GM18505 (cell line): ENCODE results near the gene TBR1.

ENCODE experiments used
- ATAC-seq: cut with Tn5 transposase; IDR thresholded peaks from one replicate; pipeline ENCODE4 v1.9.1; 2021; ENCODE audit not compliant: unreplicated experiment
- POLR2A ChIP-seq: IDR thresholded peaks from 4 replicates; pipeline ENCODE4 v1.6.1; 2011; ENCODE audit warnings: borderline replicate concordance; ENCODE audit not compliant: insufficient read depth, insufficient read length; ENCODE audit errors: extremely low read depth

Gene TBR1

GRCh38 chr2:161418275-161418714, 2.2 kb downstream of the TBR1 start:
- ATAC-seq: no peak

GRCh38 chr2:161418715-161419637, 2.9 kb downstream of the TBR1 start:
- ATAC-seq: no peak

More at GRCh38 chr2:161418275-161418714, 2.2 kb downstream of the TBR1 start:
- TF ChIP-seq POLR2A: no peak

DNA sequence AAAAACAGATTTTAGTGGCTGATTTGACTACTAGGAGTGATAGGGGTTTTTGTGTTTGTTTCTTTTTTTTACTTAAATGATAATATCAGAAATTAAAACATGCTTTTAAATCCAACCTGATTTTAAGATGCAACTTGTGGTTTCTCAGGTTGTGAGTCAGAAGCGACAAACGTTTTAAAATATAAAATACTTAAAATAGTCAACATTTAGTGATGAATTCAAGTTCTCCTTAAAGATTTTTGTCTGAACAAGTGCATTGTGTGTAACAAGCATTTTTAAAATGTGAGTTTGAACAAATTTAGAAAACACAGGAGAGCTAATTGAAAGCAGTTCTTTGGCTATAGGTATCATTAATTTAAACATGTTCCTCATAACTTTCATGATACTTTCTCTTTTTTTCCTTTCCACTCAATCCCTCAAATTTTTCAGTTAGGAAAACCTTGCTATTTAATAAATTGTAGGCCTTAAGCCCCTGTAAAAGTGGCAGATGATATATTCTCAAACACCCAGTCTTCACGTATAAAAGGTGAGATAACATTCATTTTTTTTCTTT, 3.6 kb downstream of the TBR1 start:
- TF ChIP-seq POLR2A: no peak
- ATAC-seq: no peak

More at GRCh38 chr2:161418715-161419637, 2.9 kb downstream of the TBR1 start:
- no peak for TF ChIP-seq POLR2A

DNA sequence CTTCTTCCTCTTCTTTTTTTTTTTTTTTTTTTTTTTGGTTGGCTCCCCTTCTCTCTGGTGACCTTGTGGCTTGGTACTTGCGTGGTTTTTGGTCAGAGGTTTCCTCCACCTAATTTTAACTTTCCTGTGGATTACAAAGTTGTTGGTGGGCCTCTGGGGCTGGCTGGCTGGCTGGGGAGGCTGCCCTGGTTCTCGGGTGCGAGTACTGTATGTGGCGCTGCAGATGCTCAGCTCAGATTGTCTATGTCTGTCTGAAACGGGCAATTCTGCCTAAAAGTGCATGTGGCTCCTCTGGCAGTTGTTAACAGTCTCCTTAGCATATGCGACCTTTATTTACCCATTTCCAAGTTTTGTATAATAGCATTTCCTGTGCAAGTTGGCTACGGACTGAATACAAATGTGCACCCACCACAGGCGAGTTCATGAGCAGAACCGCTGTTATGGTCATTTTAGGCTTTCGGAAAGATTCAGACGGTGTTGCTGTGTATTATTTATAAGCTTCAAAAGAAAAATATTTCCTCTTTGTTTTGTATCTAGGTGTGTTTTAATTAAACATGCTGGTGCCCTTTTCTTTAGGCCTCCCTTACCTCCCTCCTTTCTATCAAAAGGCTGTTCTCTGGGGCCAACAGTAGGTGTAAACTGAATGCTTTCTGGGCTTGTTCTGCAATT, 4.4 kb downstream of the TBR1 start:
- no peak for ATAC-seq
- TF ChIP-seq POLR2A: no peak

DNA sequence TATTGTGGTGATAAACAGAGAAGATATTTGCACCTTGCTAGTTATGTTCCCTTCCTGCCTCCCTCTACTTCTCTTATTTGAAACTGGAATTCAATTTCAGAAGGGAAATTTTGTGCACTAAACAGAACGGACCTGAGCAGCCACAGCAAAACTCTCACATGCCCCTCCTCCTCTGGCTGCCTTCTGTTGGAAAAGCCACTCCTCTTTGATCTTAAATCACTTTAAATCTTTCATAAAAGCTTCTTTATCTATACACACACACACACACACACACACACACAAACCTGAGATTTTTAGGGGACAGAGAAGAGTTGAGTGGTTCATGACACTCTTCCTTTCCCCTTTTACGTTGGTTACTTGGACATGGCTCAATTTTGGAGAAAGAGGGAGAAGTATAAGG, 5.6 kb downstream of the TBR1 start:
- no peak for TF ChIP-seq POLR2A
- no peak for ATAC-seq

GRCh38 chr2:161422816-161423403, 6.8 kb downstream of the TBR1 start:
- TF ChIP-seq POLR2A: no peak
- no peak for ATAC-seq

- ATAC-seq: peak; percentile 38
- TF ChIP-seq POLR2A: no peak
These were observed 7.6 kb downstream of the TBR1 start for GRCh38 chr2:161423421-161424393.

- ATAC-seq: no peak
- no peak for TF ChIP-seq POLR2A
These were observed 8.3 kb downstream of the TBR1 start for GRCh38 chr2:161424394-161424769.

GRCh38 chr2:161424891-161425727, 9.0 kb downstream of the TBR1 start:
- TF ChIP-seq POLR2A: no peak
- no peak for ATAC-seq

DNA sequence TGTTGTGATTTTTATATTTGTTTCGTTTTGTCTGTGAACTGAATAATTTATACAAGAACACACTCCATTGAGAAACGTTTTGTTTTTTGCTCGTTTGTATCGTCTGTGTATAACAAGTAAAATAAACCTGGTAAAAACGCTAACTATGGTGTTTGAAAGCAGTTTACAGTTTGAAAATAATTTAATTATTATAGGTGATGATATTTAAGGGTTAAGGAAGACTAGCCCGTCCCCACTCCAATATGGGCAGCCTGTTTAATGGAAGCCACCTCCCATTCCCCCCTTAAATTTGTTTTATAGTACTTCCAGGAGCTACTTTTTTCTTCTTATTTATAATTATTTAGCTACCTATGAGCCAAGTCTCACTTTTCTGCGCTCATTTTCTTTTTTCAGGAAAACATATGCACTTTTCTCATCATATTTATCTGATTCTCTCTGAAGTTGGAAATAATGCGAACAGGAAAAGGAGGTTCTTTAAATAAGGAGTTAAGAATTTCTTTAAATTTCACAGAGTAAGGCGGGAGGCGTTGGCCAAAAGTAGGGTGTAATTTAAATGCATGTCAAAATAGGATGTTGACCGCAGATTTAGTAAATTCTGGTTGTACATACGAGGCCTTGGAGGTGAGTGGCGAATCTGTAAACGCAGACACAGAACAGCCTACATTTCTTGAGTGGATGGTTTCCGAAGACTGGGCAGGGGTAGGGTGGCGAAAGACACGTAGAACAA, 9.8 kb downstream of the TBR1 start:
- no peak for ATAC-seq
- no peak for TF ChIP-seq POLR2A

- ATAC-seq: no peak
These were observed 10.4 kb downstream of the TBR1 start for GRCh38 chr2:161426455-161426921.

GRCh38 chr2:161426922-161427663, 11.0 kb downstream of the TBR1 start:
- ATAC-seq: no peak
- TF ChIP-seq POLR2A: no peak

More at GRCh38 chr2:161426455-161426921, 10.4 kb downstream of the TBR1 start:
- no peak for TF ChIP-seq POLR2A
